GM12875 (cell line): ENCODE data around the gene FASTKD3.

Experiments used
- H3K4me3 ChIP-seq: one replicate; pipeline ENCODE4 v1.5.1; 2011; ENCODE audit warnings: low read depth, low read length, control low read depth
- CTCF ChIP-seq: IDR thresholded peaks from 2 replicates; pipeline ENCODE4 v1.5.1; 2011; ENCODE audit warnings: low read depth, mild to moderate bottlenecking, control low read depth, inconsistent platforms, low read length, moderate library complexity, borderline replicate concordance; ENCODE audit not compliant: insufficient read depth

The FASTKD3 gene

GRCh38 chr5:7877851-7878250 is 9.0 kb upstream of the FASTKD3 start:
- H3K4me3 ChIP-seq = no peak overlapping the region
- TF ChIP-seq CTCF = no peak

GRCh38 chr5:7876867-7877266 is 8.0 kb upstream of the FASTKD3 start:
- no peak overlapping the region for H3K4me3 ChIP-seq
- TF ChIP-seq CTCF = no peak

GRCh38 chr5:7875151-7875550 is 6.3 kb upstream of the FASTKD3 start:
- TF ChIP-seq CTCF = no peak
- H3K4me3 ChIP-seq = no peak overlapping the region

GRCh38 chr5:7874639-7875038 is 5.8 kb upstream of the FASTKD3 start:
- TF ChIP-seq CTCF = no peak
- H3K4me3 ChIP-seq = no peak overlapping the region

GRCh38 chr5:7873216-7873615 is 4.4 kb upstream of the FASTKD3 start:
- no peak for TF ChIP-seq CTCF
- no peak overlapping the region for H3K4me3 ChIP-seq

GRCh38 chr5:7872517-7873130 is 3.8 kb upstream of the FASTKD3 start:
- TF ChIP-seq CTCF = no peak
- H3K4me3 ChIP-seq = no peak overlapping the region

GRCh38 chr5:7871653-7872052 is 2.8 kb upstream of the FASTKD3 start:
- no peak for TF ChIP-seq CTCF
- no peak overlapping the region for H3K4me3 ChIP-seq
